ENCODE results near the gene SWI5.

SWI5 gene

DNA sequence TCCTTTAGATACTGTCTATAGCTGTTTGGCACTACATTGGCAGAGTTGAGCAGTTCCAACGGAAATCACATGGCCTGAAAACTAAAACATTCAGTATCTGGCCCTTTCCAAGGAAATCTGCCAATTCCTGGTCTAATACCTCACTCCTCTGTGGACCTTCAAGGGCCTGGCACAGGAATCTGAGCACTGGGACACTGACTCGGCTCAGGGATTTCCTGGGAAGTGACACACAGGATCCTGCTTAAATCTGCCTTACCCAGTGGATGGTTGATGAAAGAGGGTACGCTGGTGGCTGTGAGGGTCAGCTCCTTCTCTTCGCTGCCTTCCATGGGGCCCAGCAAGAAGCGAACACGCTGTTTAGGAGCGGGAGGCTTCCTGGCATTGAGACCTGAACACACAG, 45.3 kb downstream of the SWI5 start:
- no peak for DNase-seq (ENCODE audit: low spot score)

DNA sequence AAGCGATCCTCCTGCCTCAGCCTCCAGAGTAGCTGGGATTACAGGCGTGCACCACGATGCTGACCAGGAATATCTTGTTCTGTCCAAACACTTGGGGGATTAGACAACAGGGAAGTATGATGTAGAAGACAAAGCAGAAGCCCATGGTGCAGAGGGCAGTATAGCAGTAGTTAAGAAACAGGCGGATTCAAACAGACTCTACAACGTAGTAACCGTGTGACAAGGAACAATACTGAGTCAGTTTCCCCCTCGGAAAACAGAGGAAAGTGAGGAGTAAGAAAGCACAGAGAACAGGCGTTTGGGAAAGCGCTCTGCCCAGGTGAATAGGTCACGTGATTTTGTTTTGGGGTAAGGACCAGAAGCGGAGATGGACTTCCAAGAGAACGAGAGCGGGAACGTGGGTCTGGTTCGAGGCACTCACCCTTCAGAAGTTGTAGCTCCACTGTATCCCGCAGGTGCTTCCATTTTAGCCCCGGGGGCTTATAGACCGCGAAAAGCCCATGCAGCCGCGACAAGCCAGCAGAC, 45.9 kb downstream of the SWI5 start:
- DNase-seq (ENCODE audit: low spot score): no peak

DNA sequence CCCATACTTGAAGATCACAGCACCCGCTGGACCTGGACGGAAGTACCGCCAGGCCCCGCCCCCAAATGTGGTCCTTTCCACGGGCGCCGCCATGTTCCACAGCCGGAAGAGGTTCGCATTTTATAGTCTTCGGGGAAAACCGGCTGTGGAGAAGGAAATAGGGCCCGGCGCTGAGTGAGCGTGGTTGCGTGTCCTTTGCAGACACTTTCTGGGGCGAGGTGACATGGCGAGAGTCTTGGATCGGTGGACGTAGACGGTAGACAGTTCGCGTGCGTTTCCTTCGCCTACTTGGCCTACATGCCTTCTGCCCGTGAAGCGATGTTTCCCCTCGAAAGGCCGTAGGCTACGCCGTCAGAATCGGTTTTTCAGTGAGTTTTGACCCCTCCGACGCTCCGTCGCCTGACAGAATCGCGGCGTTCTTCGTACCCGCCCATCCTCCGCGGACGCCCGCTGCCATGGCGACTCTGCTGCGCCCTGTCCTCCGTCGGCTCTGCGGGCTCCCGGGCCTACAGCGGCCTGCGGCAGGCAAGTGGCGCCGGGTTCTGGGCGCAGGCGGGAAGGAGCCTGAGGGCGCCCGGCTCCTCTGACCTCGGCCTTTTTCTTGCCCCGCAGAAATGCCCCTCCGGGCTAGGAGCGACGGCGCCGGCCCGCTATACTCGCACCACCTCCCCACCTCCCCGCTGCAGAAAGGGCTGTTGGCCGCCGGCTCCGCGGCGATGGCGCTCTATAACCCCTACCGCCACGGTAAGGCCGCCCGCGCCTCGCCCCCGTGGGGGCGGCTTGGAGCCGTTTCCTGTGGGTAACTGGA, 46.5 kb downstream of the SWI5 start, which contains the start of the genes COQ4 and TRUB2:
Gene COQ4, plus strand, starts transcription at position 436 of the 808 bp plus-strand sequence. Its CDS starts 20 bp downstream, at position 456.
Gene TRUB2, minus strand, starts transcription at position 44 of the 808 bp plus-strand sequence. Its CDS starts 39 bp downstream, at position 5.
- peak; percentile 96 for DNase-seq (ENCODE audit: low spot score)

DNA sequence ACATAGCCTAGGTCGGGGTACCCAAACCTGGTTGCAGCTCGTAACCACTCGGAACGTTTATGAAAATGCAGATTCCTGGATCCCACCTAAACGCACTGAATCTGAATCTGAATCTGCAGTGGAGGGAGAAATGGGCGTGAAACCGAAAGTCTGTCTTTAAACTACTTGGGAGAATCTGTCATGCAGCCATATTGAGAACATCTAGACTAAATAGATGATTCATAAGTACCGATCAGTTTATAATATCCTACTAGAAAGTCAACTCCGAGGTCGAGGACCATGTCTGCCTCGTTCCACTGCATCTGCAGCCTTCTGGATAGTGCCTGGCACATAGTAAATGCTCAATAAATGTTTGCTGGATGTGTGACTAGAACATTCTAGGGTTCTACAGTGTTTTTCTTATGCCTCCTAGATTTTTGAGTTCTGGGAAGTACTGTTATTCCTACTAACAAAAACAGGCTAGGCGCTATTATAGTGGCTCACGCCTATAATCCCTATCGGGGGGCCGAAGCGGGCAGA, 47.2 kb downstream of the SWI5 start:
- no peak for DNase-seq (ENCODE audit: low spot score)

DNA sequence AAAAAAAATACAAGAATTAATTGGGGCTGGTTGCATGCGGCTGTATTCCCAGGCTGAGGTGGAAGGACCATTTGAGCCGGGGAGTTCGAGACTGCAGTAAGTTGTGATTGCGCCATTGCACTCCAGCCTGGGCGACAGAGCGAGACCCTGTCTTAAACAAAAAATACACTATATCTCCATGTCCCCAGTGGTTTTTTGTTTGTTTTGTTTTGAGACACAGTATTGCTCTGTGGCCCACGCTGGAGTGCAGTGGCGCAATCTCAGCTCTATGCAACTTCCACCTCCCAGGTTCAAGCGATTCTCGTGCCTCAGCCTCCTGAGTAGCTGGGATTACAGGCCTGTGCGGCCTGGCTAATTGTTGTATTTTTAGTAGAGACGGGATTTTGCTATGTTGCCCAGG, 47.7 kb downstream of the SWI5 start:
- no peak for DNase-seq (ENCODE audit: low spot score)

DNA sequence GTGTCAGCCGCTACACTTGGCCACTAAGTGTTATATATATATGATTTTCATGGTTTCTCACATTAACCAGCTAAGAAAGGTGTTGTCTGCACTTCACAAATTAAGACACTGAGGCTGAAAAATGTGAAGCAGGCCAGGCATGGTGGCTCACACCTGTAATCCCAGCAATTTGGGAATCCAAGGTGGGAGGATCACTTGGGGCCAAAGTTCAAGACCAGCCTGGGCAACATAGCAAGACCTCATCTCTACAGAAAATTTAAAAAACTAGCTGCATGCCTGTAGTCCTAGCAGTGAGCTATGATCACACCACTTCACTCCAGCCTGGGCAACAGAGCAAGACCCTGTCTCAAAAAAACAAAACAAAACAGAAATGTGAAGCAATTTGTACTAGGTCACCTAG, 48.3 kb downstream of the SWI5 start:
- no peak for DNase-seq (ENCODE audit: low spot score)

DNA sequence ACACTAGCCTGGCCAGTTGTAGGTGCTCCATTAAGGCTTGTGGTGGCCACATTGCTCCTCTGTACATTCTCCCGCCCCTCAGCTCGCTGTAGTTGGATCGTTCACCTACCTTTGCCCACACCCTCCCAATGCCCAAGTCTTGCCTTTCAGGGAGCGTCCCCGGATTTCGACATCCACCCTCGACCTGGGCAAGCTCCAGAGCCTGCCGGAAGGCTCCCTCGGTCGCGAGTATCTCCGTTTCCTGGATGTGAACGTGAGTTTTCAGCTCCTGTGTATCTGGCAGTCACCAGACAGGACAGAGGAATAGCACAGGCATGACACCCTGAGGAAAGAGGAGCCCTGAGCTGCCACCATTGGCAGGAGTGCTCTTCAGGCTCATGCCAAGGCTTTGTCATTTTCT, 49.6 kb downstream of the SWI5 start:
- no peak for DNase-seq (ENCODE audit: low spot score)

DNA sequence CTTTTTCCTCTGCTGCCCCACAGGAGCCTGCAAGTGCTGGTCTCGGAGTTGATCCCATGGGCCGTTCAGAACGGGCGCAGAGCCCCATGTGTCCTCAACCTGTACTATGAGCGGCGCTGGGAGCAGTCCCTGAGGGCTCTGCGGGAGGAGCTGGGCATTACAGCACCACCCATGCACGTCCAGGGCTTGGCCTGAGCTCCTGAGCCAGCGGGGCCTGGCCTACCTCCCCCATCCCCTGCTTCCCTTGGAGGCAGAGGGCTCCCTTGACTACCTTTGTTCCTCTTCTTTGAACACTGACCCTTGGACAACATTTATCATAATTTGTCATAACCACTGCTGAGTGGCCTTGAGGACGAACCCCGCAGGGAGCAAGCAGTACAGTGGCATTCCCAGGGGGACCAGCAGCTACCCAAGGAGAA, 57.4 kb downstream of the SWI5 start:
- DNase-seq (ENCODE audit: low spot score): no peak

DNA sequence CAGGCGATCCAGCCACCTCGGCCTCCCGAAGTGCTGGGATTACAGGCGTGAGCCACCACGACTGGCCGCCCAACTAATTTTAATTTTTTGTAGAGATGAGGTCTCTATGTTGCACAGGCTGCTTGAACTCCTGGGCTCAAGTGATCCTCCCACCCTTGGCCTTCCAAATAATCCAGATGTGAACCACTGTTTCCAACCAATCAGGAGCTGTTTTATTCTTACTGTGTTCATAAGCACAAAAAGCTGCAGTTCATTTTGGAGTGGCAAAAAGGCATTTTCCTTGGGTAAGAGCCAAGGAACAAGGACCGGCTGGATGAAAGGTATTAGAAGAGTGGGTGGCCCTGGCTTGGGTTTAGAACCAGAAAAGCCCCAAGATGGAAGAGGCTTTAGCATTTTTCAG, 59.1 kb downstream of the SWI5 start:
- no peak for DNase-seq (ENCODE audit: low spot score)

DNA sequence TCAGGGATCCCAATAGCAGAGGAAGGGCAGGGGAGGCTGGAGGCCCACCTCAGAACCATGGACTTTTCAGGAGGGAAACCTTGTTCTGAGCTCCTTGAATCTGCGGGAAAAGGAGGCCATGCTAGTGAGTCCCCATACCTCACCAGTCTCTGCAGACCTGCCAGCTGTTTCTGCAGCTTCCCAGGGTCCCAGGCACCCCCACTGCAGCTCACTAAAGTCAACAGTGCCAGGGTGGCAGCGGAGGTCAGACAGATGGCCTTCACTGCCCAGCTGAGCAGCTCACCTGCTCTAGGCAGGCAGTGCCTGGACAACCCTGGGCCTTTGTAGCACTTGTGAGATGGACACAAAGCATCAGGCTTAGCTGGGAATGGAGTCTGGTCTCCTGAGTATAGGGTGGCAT, 59.8 kb downstream of the SWI5 start:
- no peak for DNase-seq (ENCODE audit: low spot score)

DNA sequence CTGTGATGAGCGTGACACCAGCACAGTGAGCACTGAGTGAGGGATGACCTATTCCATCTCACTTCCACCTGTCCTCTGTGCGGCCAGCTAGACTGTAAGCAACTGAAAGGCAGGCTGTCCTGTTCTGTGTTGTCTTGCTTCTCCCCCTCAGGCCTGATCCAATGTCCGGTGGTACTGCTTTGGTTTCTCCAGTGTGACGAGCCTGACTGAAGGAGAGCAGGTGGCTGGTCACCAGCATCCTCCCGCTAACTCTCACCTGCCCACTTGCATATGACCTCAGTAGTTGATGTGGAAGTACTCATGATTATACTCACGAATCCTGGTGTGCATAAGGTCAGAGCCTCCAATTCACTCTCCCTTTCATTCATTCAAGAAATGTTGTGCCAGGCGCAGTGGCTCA, 61.9 kb downstream of the SWI5 start:
- no peak for DNase-seq (ENCODE audit: low spot score)
